Measurements from ENCODE around the gene DOCK2. TPM values are rescaled to one million over a fixed set of nuclear protein-coding genes. Genes with fewer than 3 reads are reported as not detected.

DOCK2 gene
- total and polyA plus RNA-seq, 9 of the 15 experiments (the other 6 are each of a cell fraction or from before 2014, with no cell fraction given) = 4.5 to 42.6 (median 20.5) TPM

DNA sequence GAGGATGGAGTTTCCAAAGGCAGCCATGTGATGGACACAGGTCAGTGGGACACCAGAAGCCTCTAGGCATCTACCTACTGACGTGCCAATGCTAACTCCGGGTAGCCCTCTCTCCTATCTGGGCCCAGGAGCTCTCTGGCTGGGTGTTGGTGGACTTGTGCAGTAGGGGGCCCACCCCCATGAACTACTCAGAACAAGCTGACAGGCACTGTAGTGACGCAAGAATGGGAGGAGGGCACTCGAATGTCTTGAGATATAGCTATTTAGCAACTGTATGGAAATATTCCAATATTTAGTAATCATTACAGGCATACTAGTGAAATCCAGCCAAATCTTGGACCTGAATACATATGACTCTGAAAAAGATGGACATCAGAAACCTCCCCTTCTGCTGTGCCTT lies 5.7 kb upstream of the DOCK2 start (continued):
- TF ChIP-seq, protein P1, sequence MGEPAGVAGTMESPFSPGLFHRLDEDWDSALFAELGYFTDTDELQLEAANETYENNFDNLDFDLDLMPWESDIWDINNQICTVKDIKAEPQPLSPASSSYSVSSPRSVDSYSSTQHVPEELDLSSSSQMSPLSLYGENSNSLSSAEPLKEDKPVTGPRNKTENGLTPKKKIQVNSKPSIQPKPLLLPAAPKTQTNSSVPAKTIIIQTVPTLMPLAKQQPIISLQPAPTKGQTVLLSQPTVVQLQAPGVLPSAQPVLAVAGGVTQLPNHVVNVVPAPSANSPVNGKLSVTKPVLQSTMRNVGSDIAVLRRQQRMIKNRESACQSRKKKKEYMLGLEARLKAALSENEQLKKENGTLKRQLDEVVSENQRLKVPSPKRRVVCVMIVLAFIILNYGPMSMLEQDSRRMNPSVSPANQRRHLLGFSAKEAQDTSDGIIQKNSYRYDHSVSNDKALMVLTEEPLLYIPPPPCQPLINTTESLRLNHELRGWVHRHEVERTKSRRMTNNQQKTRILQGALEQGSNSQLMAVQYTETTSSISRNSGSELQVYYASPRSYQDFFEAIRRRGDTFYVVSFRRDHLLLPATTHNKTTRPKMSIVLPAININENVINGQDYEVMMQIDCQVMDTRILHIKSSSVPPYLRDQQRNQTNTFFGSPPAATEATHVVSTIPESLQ (CRISPR knock-in tag; IDR thresholded peaks at IDR 0.05) = no peak
- TF ChIP-seq ZNF282 (CRISPR knock-in tag; IDR thresholded peaks at IDR 0.05) (no peak), HMGN3 (IDR thresholded peaks at IDR 0.05; ENCODE audit: borderline replicate concordance, extremely low read depth, insufficient read length, low read depth, low read length) (no peak), ZNF778 (CRISPR knock-in tag; IDR thresholded peaks at IDR 0.05) (no peak), ZNF224 (CRISPR knock-in tag; IDR thresholded peaks at IDR 0.05) (no peak), ZNF174 (CRISPR knock-in tag; IDR thresholded peaks at IDR 0.05) (no peak), MYC (IDR thresholded peaks at IDR 0.05; ENCODE audit: low read depth, low read length) (no peak), MYC (CRISPR knock-in tag; IDR thresholded peaks at IDR 0.05; ENCODE audit: borderline replicate concordance, low read depth) (no peak), SRF (CRISPR knock-in tag; IDR thresholded peaks at IDR 0.05) (no peak), TRIM24 (IDR thresholded peaks at IDR 0.05) (no peak), ZNF436 (CRISPR knock-in tag; IDR thresholded peaks at IDR 0.05) (no peak), KAT2B (IDR thresholded peaks at IDR 0.05; ENCODE audit: low read depth, low read length) (no peak), KAT7 (CRISPR knock-in tag; IDR thresholded peaks at IDR 0.05; ENCODE audit: borderline replicate concordance) (no peak), TCF3 (CRISPR knock-in tag; IDR thresholded peaks at IDR 0.05) (no peak), ZNF217 (CRISPR knock-in tag; IDR thresholded peaks at IDR 0.05) (no peak)
- TF ChIP-seq, protein P2, sequence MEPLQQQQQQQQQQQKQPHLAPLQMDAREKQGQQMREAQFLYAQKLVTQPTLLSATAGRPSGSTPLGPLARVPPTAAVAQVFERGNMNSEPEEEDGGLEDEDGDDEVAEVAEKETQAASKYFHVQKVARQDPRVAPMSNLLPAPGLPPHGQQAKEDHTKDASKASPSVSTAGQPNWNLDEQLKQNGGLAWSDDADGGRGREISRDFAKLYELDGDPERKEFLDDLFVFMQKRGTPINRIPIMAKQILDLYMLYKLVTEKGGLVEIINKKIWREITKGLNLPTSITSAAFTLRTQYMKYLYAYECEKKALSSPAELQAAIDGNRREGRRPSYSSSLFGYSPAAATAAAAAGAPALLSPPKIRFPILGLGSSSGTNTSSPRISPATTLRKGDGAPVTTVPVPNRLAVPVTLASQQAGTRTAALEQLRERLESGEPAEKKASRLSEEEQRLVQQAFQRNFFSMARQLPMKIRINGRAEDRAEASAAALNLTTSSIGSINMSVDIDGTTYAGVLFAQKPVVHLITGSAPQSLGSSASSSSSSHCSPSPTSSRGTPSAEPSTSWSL (CRISPR knock-in tag; IDR thresholded peaks at IDR 0.05; ENCODE audit: borderline replicate concordance) = no peak
- TF ChIP-seq, protein P3, sequence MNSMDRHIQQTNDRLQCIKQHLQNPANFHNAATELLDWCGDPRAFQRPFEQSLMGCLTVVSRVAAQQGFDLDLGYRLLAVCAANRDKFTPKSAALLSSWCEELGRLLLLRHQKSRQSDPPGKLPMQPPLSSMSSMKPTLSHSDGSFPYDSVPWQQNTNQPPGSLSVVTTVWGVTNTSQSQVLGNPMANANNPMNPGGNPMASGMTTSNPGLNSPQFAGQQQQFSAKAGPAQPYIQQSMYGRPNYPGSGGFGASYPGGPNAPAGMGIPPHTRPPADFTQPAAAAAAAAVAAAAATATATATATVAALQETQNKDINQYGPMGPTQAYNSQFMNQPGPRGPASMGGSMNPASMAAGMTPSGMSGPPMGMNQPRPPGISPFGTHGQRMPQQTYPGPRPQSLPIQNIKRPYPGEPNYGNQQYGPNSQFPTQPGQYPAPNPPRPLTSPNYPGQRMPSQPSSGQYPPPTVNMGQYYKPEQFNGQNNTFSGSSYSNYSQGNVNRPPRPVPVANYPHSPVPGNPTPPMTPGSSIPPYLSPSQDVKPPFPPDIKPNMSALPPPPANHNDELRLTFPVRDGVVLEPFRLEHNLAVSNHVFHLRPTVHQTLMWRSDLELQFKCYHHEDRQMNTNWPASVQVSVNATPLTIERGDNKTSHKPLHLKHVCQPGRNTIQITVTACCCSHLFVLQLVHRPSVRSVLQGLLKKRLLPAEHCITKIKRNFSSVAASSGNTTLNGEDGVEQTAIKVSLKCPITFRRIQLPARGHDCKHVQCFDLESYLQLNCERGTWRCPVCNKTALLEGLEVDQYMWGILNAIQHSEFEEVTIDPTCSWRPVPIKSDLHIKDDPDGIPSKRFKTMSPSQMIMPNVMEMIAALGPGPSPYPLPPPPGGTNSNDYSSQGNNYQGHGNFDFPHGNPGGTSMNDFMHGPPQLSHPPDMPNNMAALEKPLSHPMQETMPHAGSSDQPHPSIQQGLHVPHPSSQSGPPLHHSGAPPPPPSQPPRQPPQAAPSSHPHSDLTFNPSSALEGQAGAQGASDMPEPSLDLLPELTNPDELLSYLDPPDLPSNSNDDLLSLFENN (IDR thresholded peaks at IDR 0.05; ENCODE audit: low read depth in 2 of 2, low read length in 2 of 2) = no peak

All from K562 (cell line).